AG09319 (cell line): Measurements from ENCODE around the gene SLC38A6.
A peak's percentile ranks its signal among the peaks of the same experiment; 100 is the strongest.

Source experiments
- DNase-seq: peaks from one replicate; pipeline ENCODE4 v3.0.0-alpha.2; 2010; ENCODE audit warnings: low read depth; ENCODE audit errors: extremely low read depth
- CTCF ChIP-seq: IDR thresholded peaks from 2 replicates; pipeline ENCODE4 v1.5.1; 2011; ENCODE audit warnings: low read depth, mild to moderate bottlenecking, inconsistent platforms, low read length, moderate library complexity

SLC38A6 gene

GRCh38 chr14:60999536-60999935 lies 18.5 kb downstream of the SLC38A6 start:
- no peak for DNase-seq
- no peak for TF ChIP-seq CTCF

- TF ChIP-seq CTCF: no peak
- no peak for DNase-seq
These were observed 22.5 kb downstream of the SLC38A6 start for GRCh38 chr14:61003571-61003970.

GRCh38 chr14:61019537-61019936 lies 38.5 kb downstream of the SLC38A6 start:
- no peak for DNase-seq

GRCh38 chr14:61025251-61026223 lies 44.5 kb downstream of the SLC38A6 start:
- peak; percentile 54 for DNase-seq
- peak; percentile 89 for TF ChIP-seq CTCF

More at GRCh38 chr14:61019537-61019936, 38.5 kb downstream of the SLC38A6 start:
- TF ChIP-seq CTCF: no peak

GRCh38 chr14:61026526-61026925 lies 45.5 kb downstream of the SLC38A6 start:
- no peak for DNase-seq

GRCh38 chr14:61031026-61031425 lies 50.0 kb downstream of the SLC38A6 start:
- TF ChIP-seq CTCF: no peak
- DNase-seq: no peak

More at GRCh38 chr14:61026526-61026925, 45.5 kb downstream of the SLC38A6 start:
- no peak for TF ChIP-seq CTCF

- TF ChIP-seq CTCF: no peak
- peak; percentile 25 for DNase-seq
These were observed 52.0 kb downstream of the SLC38A6 start for GRCh38 chr14:61033054-61033453.
